MM.1S (cell line): ENCODE results near the gene KCNS1.

Experiments
- CTCF ChIP-seq: fragments of 300-600 bp; sonication (generic); IDR thresholded peaks from 2 replicates; pipeline ENCODE4 v1.5.1; 2016; ENCODE audit warnings: antibody characterized with exemption, low read length, mixed read lengths
- EZH2phosphoT487 ChIP-seq: fragments of 300-600 bp; sonication (generic); IDR thresholded peaks from 2 replicates; pipeline ENCODE4 v1.6.1; 2018; ENCODE audit warnings: antibody characterized with exemption, low read length

GRCh38 chr20:45087814-45088213 lies 13.1 kb downstream of the KCNS1 start:
- TF ChIP-seq CTCF (no peak), EZH2phosphoT487 (no peak)
